SKM-1 treated with dmso at 0.1 percent for 144 hours (cell line): ENCODE data around the gene INTS15.

Experiments used
- DNase-seq: peaks from one replicate; lab custom pipeline; 2025; ENCODE audit not compliant: unreplicated experiment; lab: John Stamatoyannopoulos, UW

Gene INTS15

GRCh38 chr7:6589829-6590644 lies at the start of gene INTS15:
Gene INTS15 (plus strand): TSS chr7:6590021. CDS start chr7:6590284, 263 bp downstream.
- DNase-seq, result peak; percentile 73

- DNase-seq, result no peak
These were observed 47.5 kb upstream of the INTS15 start for GRCh38 chr7:6542368-6542767.

GRCh38 chr7:6545398-6546126 lies 44.3 kb upstream of the INTS15 start:
- DNase-seq, result no peak

GRCh38 chr7:6546498-6547251 lies 43.1 kb upstream of the INTS15 start:
- DNase-seq, result no peak

- no peak for DNase-seq
These were observed 42.4 kb upstream of the INTS15 start for GRCh38 chr7:6547400-6547799.

- no peak for DNase-seq
These were observed 38.8 kb upstream of the INTS15 start, which contains the start of gene GRID2IP for GRCh38 chr7:6551016-6551511. Gene GRID2IP (minus strand): TSS chr7:6551461. CDS start chr7:6551436, 25 bp downstream.

- DNase-seq, result no peak
These were observed 36.3 kb upstream of the INTS15 start for GRCh38 chr7:6553448-6554044.

GRCh38 chr7:6554848-6555247 lies 35.0 kb upstream of the INTS15 start:
- DNase-seq, result no peak

- DNase-seq, result no peak
These were observed 33.6 kb upstream of the INTS15 start for GRCh38 chr7:6556196-6556595.

GRCh38 chr7:6558837-6559236 lies 31.0 kb upstream of the INTS15 start:
- DNase-seq, result peak; percentile 38

GRCh38 chr7:6559896-6560295 lies 29.9 kb upstream of the INTS15 start:
- no peak for DNase-seq

GRCh38 chr7:6562106-6562505 lies 27.7 kb upstream of the INTS15 start:
- no peak for DNase-seq

- no peak for DNase-seq
These were observed 25.7 kb upstream of the INTS15 start for GRCh38 chr7:6563936-6564770.

- DNase-seq, result no peak
These were observed 24.2 kb upstream of the INTS15 start for GRCh38 chr7:6565655-6566054.

- no peak for DNase-seq
These were observed 21.9 kb upstream of the INTS15 start for GRCh38 chr7:6567886-6568285.

- DNase-seq, result no peak
These were observed 18.6 kb upstream of the INTS15 start for GRCh38 chr7:6571160-6571779.

- DNase-seq, result no peak
These were observed 14.4 kb upstream of the INTS15 start for GRCh38 chr7:6575281-6576023.

- no peak for DNase-seq
These were observed 13.6 kb upstream of the INTS15 start for GRCh38 chr7:6576024-6576866.
